GM12872 (cell line): ENCODE data around the gene RUBCNL.

Source experiments
- TF ChIP-seq, protein P1 (sequence below): IDR thresholded peaks from 3 replicates; pipeline ENCODE4 v1.5.1; 2011; ENCODE audit warnings: low read depth, mild to moderate bottlenecking, low read length, moderate library complexity; ENCODE audit not compliant: insufficient read depth

Gene RUBCNL

DNA sequence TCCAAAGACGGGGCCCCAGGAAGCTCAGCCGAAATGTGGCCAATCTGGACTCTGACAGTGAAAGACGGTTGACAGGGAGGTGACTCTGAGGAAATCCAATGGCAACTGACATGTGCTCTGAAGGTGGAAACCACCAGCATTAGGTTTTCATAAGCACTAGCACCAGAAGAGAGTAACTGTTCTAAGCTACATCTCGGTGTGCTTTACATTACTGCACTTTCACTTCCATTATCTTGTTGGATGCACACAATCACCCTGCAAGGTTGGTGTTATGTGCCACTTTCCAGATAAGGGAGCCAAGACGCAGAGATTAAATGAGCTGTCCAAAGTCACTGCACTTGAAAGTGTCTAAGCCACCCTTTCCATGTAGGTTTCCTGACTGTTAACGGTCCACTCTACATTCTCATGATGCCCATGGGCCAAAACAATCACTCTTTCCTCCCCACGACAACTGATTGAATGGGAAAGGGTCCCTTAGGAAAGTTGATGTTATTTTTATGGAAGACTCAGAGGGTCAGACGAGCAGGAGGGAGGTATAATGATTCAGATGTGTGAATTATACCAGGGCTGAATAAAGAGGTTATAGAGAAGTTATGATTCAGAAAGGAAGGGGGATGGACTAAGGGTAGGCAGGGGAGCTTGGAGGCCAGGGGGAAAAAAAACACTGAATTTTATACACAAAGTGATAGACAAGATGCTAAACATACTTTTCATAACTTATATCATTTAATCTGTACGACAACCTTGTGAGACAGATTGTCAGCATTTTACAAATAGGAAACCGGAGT, 52.8 kb downstream of the RUBCNL start:
- TF ChIP-seq, protein P1, sequence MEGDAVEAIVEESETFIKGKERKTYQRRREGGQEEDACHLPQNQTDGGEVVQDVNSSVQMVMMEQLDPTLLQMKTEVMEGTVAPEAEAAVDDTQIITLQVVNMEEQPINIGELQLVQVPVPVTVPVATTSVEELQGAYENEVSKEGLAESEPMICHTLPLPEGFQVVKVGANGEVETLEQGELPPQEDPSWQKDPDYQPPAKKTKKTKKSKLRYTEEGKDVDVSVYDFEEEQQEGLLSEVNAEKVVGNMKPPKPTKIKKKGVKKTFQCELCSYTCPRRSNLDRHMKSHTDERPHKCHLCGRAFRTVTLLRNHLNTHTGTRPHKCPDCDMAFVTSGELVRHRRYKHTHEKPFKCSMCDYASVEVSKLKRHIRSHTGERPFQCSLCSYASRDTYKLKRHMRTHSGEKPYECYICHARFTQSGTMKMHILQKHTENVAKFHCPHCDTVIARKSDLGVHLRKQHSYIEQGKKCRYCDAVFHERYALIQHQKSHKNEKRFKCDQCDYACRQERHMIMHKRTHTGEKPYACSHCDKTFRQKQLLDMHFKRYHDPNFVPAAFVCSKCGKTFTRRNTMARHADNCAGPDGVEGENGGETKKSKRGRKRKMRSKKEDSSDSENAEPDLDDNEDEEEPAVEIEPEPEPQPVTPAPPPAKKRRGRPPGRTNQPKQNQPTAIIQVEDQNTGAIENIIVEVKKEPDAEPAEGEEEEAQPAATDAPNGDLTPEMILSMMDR = no peak

- TF ChIP-seq, protein P1 = no peak
Measured at GRCh38 chr13:46332772-46333171, 54.3 kb downstream of the RUBCNL start.

DNA sequence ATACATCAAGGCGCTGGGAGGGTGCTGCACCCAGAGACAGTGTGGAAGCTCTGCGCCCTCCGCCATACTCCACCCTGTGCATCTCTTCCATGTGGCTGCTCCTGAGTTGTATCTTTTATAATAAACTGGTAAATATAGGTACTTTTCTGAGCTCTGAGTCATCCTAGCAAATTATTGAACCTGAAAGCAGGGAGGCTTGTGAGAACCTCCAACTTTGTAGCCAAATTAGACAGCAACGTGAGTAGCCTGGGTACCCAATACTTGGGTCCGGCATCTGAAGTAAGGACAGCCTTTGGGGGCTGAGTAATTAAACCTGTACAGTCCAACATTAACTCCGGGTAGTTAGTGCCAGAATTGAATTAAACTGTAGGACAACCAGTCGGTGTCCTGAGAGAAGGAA, 57.4 kb downstream of the RUBCNL start:
- TF ChIP-seq, protein P1 = no peak

- TF ChIP-seq, protein P1 = no peak
Measured at GRCh38 chr13:46327246-46327645, 59.8 kb downstream of the RUBCNL start.

GRCh38 chr13:46324976-46325375, 62.1 kb downstream of the RUBCNL start:
- TF ChIP-seq, protein P1 = no peak

DNA sequence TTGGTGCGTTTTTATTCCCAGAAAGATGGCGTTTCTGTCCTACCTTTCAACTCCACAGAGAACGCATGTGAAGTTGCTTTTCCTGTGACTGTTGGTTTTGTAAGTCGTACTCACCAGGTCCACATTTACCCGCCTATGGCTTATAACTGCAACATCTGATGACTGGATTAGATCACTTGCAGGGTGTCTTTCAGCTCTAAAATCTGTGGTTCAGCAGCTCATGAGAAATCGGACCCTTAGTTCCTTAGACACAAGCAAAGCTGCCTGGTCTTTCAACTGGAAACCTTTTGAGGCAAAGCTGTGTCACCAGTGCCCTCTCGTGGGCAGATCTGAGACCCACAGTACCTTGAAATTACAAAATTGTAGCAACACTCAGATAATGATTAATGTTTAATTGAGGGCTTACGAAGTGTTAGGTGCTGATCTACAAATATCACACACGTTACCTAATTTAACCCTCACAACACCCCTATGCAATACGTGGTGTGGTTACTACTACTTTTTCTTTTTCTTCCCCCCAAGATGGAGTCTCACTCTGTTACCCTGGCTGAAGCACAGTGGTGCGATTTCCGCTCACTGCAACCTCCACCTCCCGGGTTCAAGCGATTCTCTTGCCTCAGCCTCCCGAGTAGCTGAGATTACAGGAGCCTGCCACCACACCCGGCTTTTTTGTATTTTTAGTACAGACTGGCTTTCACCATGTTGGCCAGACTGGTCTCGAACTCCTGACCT, 65.4 kb downstream of the RUBCNL start:
- TF ChIP-seq, protein P1 = peak; percentile 83

DNA sequence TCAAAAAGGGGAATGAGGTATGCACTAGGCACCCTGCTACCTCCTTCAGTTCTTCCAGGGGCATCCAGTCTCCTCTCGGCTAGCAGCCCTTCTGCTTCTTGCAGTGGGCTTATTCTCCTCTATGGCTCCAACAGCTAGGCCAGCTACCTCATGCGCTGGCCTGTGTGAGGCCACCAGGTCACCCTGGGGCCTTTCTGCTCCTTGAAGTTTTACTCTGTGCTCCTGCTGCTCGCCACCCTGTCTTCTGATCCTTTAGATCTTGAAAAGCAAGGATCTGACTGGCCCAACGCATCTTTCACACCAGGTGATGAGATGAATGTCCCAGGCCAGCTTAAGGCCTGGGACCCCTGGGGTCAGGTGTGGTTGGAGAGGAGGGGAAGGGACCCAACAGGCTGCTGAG, 66.2 kb downstream of the RUBCNL start:
- TF ChIP-seq, protein P1 = no peak
